ENCODE results near the gene DUS2. TPM values are rescaled to one million over a fixed set of nuclear protein-coding genes. Genes with fewer than 3 reads are reported as not detected.
A peak's percentile ranks its signal among the peaks of the same experiment; 100 is the strongest.

Gene DUS2
- total and polyA plus RNA-seq, 11 donors: 3.8 to 11.5 (median 7.2) TPM

GRCh38 chr16:68049449-68049848, 26.4 kb downstream of the DUS2 start:
- H3K36me3 ChIP-seq: peaks cover 0 to 60% (median 39%) of the 10 kb centered on the region in 9 donors
- TF ChIP-seq POLR2A (IDR thresholded peaks at IDR 0.05) (no peak), CTCF (IDR thresholded peaks at IDR 0.05) (no peak)
- peaks cover 0 to 2% (median 0%) of the 10 kb centered on the region in 12 donors for H3K4me1 ChIP-seq
- no peaks in the 10 kb centered on the region for H3K27me3 ChIP-seq
- DNase-seq (no peak), ATAC-seq (no peak)
- no peak overlapping the region for H3K4me3 ChIP-seq
- no peak overlapping the region for H3K27ac ChIP-seq
- 94 to 100% (median 96%) methylated on average over 2 of the region's 2 CpGs for WGBS, 4 donors
- intact Hi-C loops (cut with DNase I): loop anchor here in 6 of 10 donors (10.0 kb wide), 5 partner anchors 55 to 525 kb away; partner anchors contain the start of genes DPEP2 (in 2 of the 6), NRN1L (in 1 of the 6) and RIPOR1 (in 1 of the 6)
- H3K9me3 ChIP-seq: no peaks in the 10 kb centered on the region

DNA sequence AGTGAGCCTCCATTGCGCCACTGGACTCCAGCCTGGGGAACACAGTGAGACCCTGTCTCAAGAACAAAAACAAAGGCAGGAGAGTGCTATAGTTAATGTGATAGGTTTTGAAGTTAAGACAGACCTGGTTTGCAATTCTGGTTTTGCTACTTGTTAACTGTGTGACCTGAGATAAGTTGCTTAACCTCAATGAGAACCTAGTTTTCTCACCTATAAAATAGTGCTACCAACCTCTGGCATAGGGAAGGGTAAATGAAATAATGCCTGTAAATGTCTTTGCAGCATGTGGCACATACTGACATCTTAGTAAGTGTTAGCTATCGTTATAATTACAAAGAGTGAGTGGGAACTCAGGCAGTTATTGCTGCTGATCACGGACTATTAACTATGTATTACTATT, 32.3 kb downstream of the DUS2 start:
- H3K36me3 ChIP-seq: peaks cover 0 to 74% (median 54%) of the 10 kb centered on the region in 9 donors
- H3K4me3 ChIP-seq: no peak overlapping the region
- no peak for ATAC-seq
- H3K4me1 ChIP-seq: peaks cover 0 to 18% (median 1%) of the 10 kb centered on the region in 12 donors
- no peaks in the 10 kb centered on the region for H3K9me3 ChIP-seq
- H3K27me3 ChIP-seq: no peaks in the 10 kb centered on the region
- TF ChIP-seq POLR2A (IDR thresholded peaks at IDR 0.05) (no peak), CTCF (IDR thresholded peaks at IDR 0.05) (no peak)
- no peak overlapping the region for H3K27ac ChIP-seq
- intact Hi-C loops (cut with DNase I): loop anchor here in 1 of 10 donors (10.0 kb wide), 1 partner anchor 381 kb away; no protein-coding TSS in a partner anchor
- WGBS, 4 donors: 91 to 94% (median 93%) methylated on average over 3 of the region's 3 CpGs
- no peak for DNase-seq

DNA sequence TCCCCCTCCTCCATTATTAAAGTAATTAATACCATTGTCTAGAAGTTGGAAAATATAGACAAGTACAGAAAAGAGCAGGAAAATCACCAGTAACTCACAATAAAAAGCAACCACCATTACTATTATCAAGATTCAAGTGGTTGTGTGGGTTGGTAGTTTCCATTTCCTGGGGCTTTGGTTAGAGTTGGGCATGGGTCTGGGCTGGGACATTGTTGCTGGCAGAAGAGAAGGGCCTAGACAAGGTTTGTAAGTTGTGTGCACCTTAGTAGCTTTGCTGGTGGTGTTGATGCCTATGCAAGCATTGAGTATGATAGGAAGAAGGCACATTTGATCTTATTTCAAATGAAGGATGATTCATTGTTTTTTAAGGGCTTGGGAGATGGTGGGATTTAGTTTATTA, 36.7 kb downstream of the DUS2 start:
- Histone ChIP-seq H3K27me3 (no peaks in the 10 kb centered on the region), H3K27ac (peak overlapping the region in 5 of 12 donors; percentile 25 to 54 (median 35)), H3K4me1 (peaks cover 0 to 41% (median 10%) of the 10 kb centered on the region in 12 donors), H3K36me3 (peaks cover 0 to 56% (median 22%) of the 10 kb centered on the region in 9 donors), H3K9me3 (no peaks in the 10 kb centered on the region), H3K4me3 (no peak overlapping the region)
- TF ChIP-seq CTCF (IDR thresholded peaks at IDR 0.05) (no peak), POLR2A (IDR thresholded peaks at IDR 0.05) (no peak)
- DNase-seq (no peak), ATAC-seq (no peak)
- intact Hi-C loops (cut with DNase I): loop anchor here in 5 of 10 donors (5.0 to 10.0 kb wide), 4 partner anchors 68 to 535 kb away; partner anchors contain the start of gene RIPOR1 (in 1 of the 5)

- Histone ChIP-seq H3K4me3 (no peak overlapping the region), H3K27me3 (no peaks in the 10 kb centered on the region), H3K9me3 (no peaks in the 10 kb centered on the region), H3K4me1 (peaks cover 0 to 57% (median 16%) of the 10 kb centered on the region in 12 donors), H3K27ac (peak overlapping the region in 1 of 12 donors; percentile 76), H3K36me3 (peaks cover 0 to 42% (median 15%) of the 10 kb centered on the region in 9 donors)
- DNase-seq (no peak), ATAC-seq (no peak)
- WGBS, 4 donors: 72 to 78% (median 77%) methylated on average over 3 of the region's 3 CpGs
- intact Hi-C loops (cut with DNase I): loop anchor here in 4 of 10 donors (5.0 to 10.0 kb wide), 4 partner anchors 69 to 537 kb away; partner anchors contain the start of gene RIPOR1 (in 1 of the 4)
- no peak for TF ChIP-seq POLR2A (IDR thresholded peaks at IDR 0.05)
- no peak for TF ChIP-seq CTCF (IDR thresholded peaks at IDR 0.05)
Measured at GRCh38 chr16:68061396-68061795, 38.3 kb downstream of the DUS2 start.
